ENCODE measurements around the gene SLC38A6. TPM values are rescaled to one million over a fixed set of nuclear protein-coding genes. Genes with fewer than 3 reads are reported as not detected.
A peak's percentile ranks its signal among the peaks of the same experiment; 100 is the strongest.

SLC38A6 gene
- total RNA-seq, 1 experiment from 2014 or later: 6.0 TPM

- no CpG with 5 or more reads among the region's 4 CpGs for WGBS (ENCODE audit: extremely low coverage, insufficient read length, low lambda C conversion rate)
- no peak overlapping the region for H4K8ac ChIP-seq (replicated peaks; ENCODE audit: insufficient read length, low read depth, low read length)
- no peak overlapping the region for H3T11ph ChIP-seq (ENCODE audit: low read length)
- H3K27ac ChIP-seq (ENCODE audit: insufficient read length, low read depth, low read length): no peak overlapping the region
- TF ChIP-seq CTCF (conservative IDR thresholded peaks at IDR 0.05): no peak
- no peaks in the 10 kb centered on the region for H3K23me2 ChIP-seq (ENCODE audit: insufficient read length, low read depth, low read length, poor library complexity, severe bottlenecking)
- H3K79me1 ChIP-seq (ENCODE audit: insufficient read depth, low read depth, low read length, poor library complexity, severe bottlenecking): no peaks in the 10 kb centered on the region
- H2BK120ac ChIP-seq (ENCODE audit: low read depth, low read length, poor library complexity, severe bottlenecking): no peak overlapping the region
- H3K23ac ChIP-seq (ENCODE audit: insufficient read length, low read depth, low read length): no peak overlapping the region
- no peaks in the 10 kb centered on the region for H4K20me1 ChIP-seq (ENCODE audit: control insufficient read depth, insufficient read depth, insufficient read length)
- H3K9me3 Mint-ChIP-seq: no peaks in the 10 kb centered on the region
- no peak overlapping the region for H2AK5ac ChIP-seq (ENCODE audit: insufficient read length, low read length)
- no peak overlapping the region for H3K4ac ChIP-seq (ENCODE audit: low read depth, low read length)
- no peak overlapping the region for H3K9ac ChIP-seq (ENCODE audit: extremely low read depth, insufficient read length, low read length)
- H3K18ac ChIP-seq (ENCODE audit: insufficient read length, low read depth, low read length): no peak overlapping the region
- H3K4me1 ChIP-seq (ENCODE audit: insufficient read depth, low read length): no peaks in the 10 kb centered on the region
- no peaks in the 10 kb centered on the region for H3K27me3 ChIP-seq (ENCODE audit: insufficient read depth, low read length)
- no peaks in the 10 kb centered on the region; the same call in 1 of the 2 replicates for H3K27me3 Mint-ChIP-seq (ENCODE audit: low read depth)
- H4K91ac ChIP-seq (ENCODE audit: insufficient read length, low read depth, low read length): no peak overlapping the region
- no peak overlapping the region for H2BK15ac ChIP-seq (ENCODE audit: low read depth, low read length)
- H2BK20ac ChIP-seq (ENCODE audit: low read depth, low read length, poor library complexity, severe bottlenecking): no peak overlapping the region
- H3K4me2 ChIP-seq (ENCODE audit: insufficient read depth, insufficient read length, low read length): no peak overlapping the region
- no peaks in the 10 kb centered on the region for H3K79me2 ChIP-seq (ENCODE audit: insufficient read depth, low read length)
- H3K4me1 Mint-ChIP-seq: peaks cover 3 to 7% of the 10 kb centered on the region in 2 experiments; a peak in 3 of 4 replicates
- no peak overlapping the region for H4K5ac ChIP-seq (ENCODE audit: insufficient read length, low read depth, low read length)
- peak overlapping the region in 1 of 3 experiments; percentile 66; a peak in 1 of 7 replicates for H3K27ac Mint-ChIP-seq
- H3K56ac ChIP-seq (ENCODE audit: insufficient read length, low read depth, low read length): no peak overlapping the region
- no peak overlapping the region for H2AFZ ChIP-seq (ENCODE audit: low read length)
- H2BK5ac ChIP-seq (ENCODE audit: insufficient read length, low read length): no peak overlapping the region
- H3K14ac ChIP-seq (ENCODE audit: insufficient read depth, low read length): no peak overlapping the region
- no peak overlapping the region for H3K4me3 Mint-ChIP-seq
- no peaks in the 10 kb centered on the region for H3K9me3 ChIP-seq (ENCODE audit: control insufficient read depth, low read depth, low read length)
- no peaks in the 10 kb centered on the region for H3K36me3 Mint-ChIP-seq (ENCODE audit: insufficient read depth in 1 of 3, low read depth in 3 of 3)
- H2BK12ac ChIP-seq (ENCODE audit: insufficient read length, low read depth, low read length): no peak overlapping the region
- DNase-seq: no peak
Measured at GRCh38 chr14:60944204-60944603, 36.8 kb upstream of the SLC38A6 start.
